Activated naive CD8-positive, alpha-beta T cell treated with anti-CD3 and anti-CD28 coated beads for 36 hours (primary cell): ENCODE results near the gene SLC39A3. TPM values are rescaled to one million over a fixed set of nuclear protein-coding genes. Genes with fewer than 3 reads are reported as not detected.

Experiments used
- DNase-seq: peaks from one replicate; pipeline ENCODE4 v3.0.0; 2021
- H3K27ac Mint-ChIP-seq: one replicate; pipeline ENCODE4 v1.8.0; 2022; ENCODE audit warnings: mild to moderate bottlenecking, moderate library complexity, mixed read lengths
- H3K27me3 Mint-ChIP-seq: one replicate; pipeline ENCODE4 v1.8.0; 2022; ENCODE audit warnings: mild to moderate bottlenecking, mixed read lengths
- H3K36me3 Mint-ChIP-seq: one replicate; pipeline ENCODE4 v1.8.0; 2021; ENCODE audit warnings: mild to moderate bottlenecking, mixed read lengths
- H3K4me1 Mint-ChIP-seq: one replicate; pipeline ENCODE4 v1.8.0; 2021; ENCODE audit warnings: mixed read lengths
- H3K4me3 Mint-ChIP-seq: one replicate; pipeline ENCODE4 v1.8.0; 2022; ENCODE audit warnings: mild to moderate bottlenecking, moderate library complexity, mixed read lengths
- H3K9me3 Mint-ChIP-seq: one replicate; pipeline ENCODE4 v1.8.0; 2022; ENCODE audit warnings: mixed read lengths
- total RNA-seq, 2 experiments: library from RNA; stranded (reverse); gene quantifications; one replicate each; pipeline ENCODE4 v1.2.3, GENCODE V29; 2021

SLC39A3 gene
- total RNA-seq, 2 experiments from 2014 or later: 50.5 to 52.1 TPM

GRCh38 chr19:2723747-2724146 lies 16.1 kb downstream of the SLC39A3 start:
- Mint-ChIP-seq H3K4me1 (peaks cover 2% of the 10 kb centered on the region), H3K27ac (no peak overlapping the region), H3K27me3 (peaks cover 53% of the 10 kb centered on the region), H3K9me3 (no peaks in the 10 kb centered on the region), H3K36me3 (no peaks in the 10 kb centered on the region), H3K4me3 (no peak overlapping the region)
- no peak for DNase-seq

- H3K4me3 Mint-ChIP-seq: no peak overlapping the region
- peaks cover 55% of the 10 kb centered on the region for H3K27me3 Mint-ChIP-seq
- H3K36me3 Mint-ChIP-seq: no peaks in the 10 kb centered on the region
- no peak for DNase-seq
- peaks cover 2% of the 10 kb centered on the region for H3K4me1 Mint-ChIP-seq
- no peaks in the 10 kb centered on the region for H3K9me3 Mint-ChIP-seq
- H3K27ac Mint-ChIP-seq: no peak overlapping the region
These were observed 16.5 kb downstream of the SLC39A3 start for GRCh38 chr19:2723345-2723715.

GRCh38 chr19:2722541-2723344 lies 17.1 kb downstream of the SLC39A3 start:
- peaks cover 2% of the 10 kb centered on the region for H3K4me1 Mint-ChIP-seq
- H3K27me3 Mint-ChIP-seq: peaks cover 55% of the 10 kb centered on the region
- H3K36me3 Mint-ChIP-seq: no peaks in the 10 kb centered on the region
- no peak overlapping the region for H3K27ac Mint-ChIP-seq
- no peak overlapping the region for H3K4me3 Mint-ChIP-seq
- no peaks in the 10 kb centered on the region for H3K9me3 Mint-ChIP-seq
- no peak for DNase-seq

- Mint-ChIP-seq H3K4me1 (no peaks in the 10 kb centered on the region), H3K27ac (no peak overlapping the region), H3K27me3 (peaks cover 52% of the 10 kb centered on the region), H3K36me3 (no peaks in the 10 kb centered on the region), H3K4me3 (peak overlapping the region; percentile 18), H3K9me3 (no peaks in the 10 kb centered on the region)
- DNase-seq: no peak
These were observed 18.0 kb downstream of the SLC39A3 start for GRCh38 chr19:2721570-2722540.

- Mint-ChIP-seq H3K27ac (no peak within 1 kb of the TSS), H3K4me3 (peak within 1 kb of the TSS; percentile 18), H3K36me3 (no peaks in the 10 kb centered on the region), H3K9me3 (no peaks in the 10 kb centered on the region), H3K4me1 (no peaks in the 10 kb centered on the region), H3K27me3 (peaks cover 47% of the 10 kb centered on the region)
- no peak for DNase-seq
These were observed 18.8 kb downstream of the SLC39A3 start, which contains the start of gene DIRAS1 for GRCh38 chr19:2720777-2721569. Gene DIRAS1 (minus strand): TSS chr19:2721372. CDS start chr19:2717806, 3,566 bp downstream.

- H3K27me3 Mint-ChIP-seq: peaks cover 43% of the 10 kb centered on the region
- H3K27ac Mint-ChIP-seq: no peak overlapping the region
- H3K4me3 Mint-ChIP-seq: no peak overlapping the region
- no peak for DNase-seq
- no peaks in the 10 kb centered on the region for H3K36me3 Mint-ChIP-seq
- no peaks in the 10 kb centered on the region for H3K4me1 Mint-ChIP-seq
- H3K9me3 Mint-ChIP-seq: peaks cover 5% of the 10 kb centered on the region
These were observed 19.7 kb downstream of the SLC39A3 start for GRCh38 chr19:2719920-2720776.

- peaks cover 5% of the 10 kb centered on the region for H3K9me3 Mint-ChIP-seq
- DNase-seq: no peak
- no peak overlapping the region for H3K27ac Mint-ChIP-seq
- no peak overlapping the region for H3K4me3 Mint-ChIP-seq
- no peaks in the 10 kb centered on the region for H3K36me3 Mint-ChIP-seq
- no peaks in the 10 kb centered on the region for H3K4me1 Mint-ChIP-seq
- H3K27me3 Mint-ChIP-seq: peaks cover 38% of the 10 kb centered on the region
These were observed 20.5 kb downstream of the SLC39A3 start for GRCh38 chr19:2719232-2719735.

GRCh38 chr19:2717638-2718541 lies 21.9 kb downstream of the SLC39A3 start:
- no peaks in the 10 kb centered on the region for H3K36me3 Mint-ChIP-seq
- H3K27ac Mint-ChIP-seq: no peak overlapping the region
- H3K4me3 Mint-ChIP-seq: no peak overlapping the region
- DNase-seq: no peak
- peaks cover 33% of the 10 kb centered on the region for H3K27me3 Mint-ChIP-seq
- H3K9me3 Mint-ChIP-seq: peaks cover 5% of the 10 kb centered on the region
- H3K4me1 Mint-ChIP-seq: no peaks in the 10 kb centered on the region

GRCh38 chr19:2716722-2717637 lies 22.8 kb downstream of the SLC39A3 start:
- DNase-seq: no peak
- H3K9me3 Mint-ChIP-seq: peaks cover 5% of the 10 kb centered on the region
- H3K4me1 Mint-ChIP-seq: no peaks in the 10 kb centered on the region
- no peaks in the 10 kb centered on the region for H3K36me3 Mint-ChIP-seq
- H3K27me3 Mint-ChIP-seq: peaks cover 25% of the 10 kb centered on the region
- H3K27ac Mint-ChIP-seq: no peak overlapping the region
- no peak overlapping the region for H3K4me3 Mint-ChIP-seq

GRCh38 chr19:2716275-2716650 lies 23.6 kb downstream of the SLC39A3 start:
- H3K27ac Mint-ChIP-seq: no peak overlapping the region
- peaks cover 5% of the 10 kb centered on the region for H3K9me3 Mint-ChIP-seq
- no peak overlapping the region for H3K4me3 Mint-ChIP-seq
- H3K4me1 Mint-ChIP-seq: peaks cover 3% of the 10 kb centered on the region
- H3K36me3 Mint-ChIP-seq: no peaks in the 10 kb centered on the region
- DNase-seq: no peak
- peaks cover 20% of the 10 kb centered on the region for H3K27me3 Mint-ChIP-seq

GRCh38 chr19:2715470-2716274 lies 24.1 kb downstream of the SLC39A3 start:
- no peak for DNase-seq
- no peak overlapping the region for H3K27ac Mint-ChIP-seq
- H3K27me3 Mint-ChIP-seq: peaks cover 20% of the 10 kb centered on the region
- H3K4me1 Mint-ChIP-seq: peaks cover 4% of the 10 kb centered on the region
- no peak overlapping the region for H3K4me3 Mint-ChIP-seq
- H3K36me3 Mint-ChIP-seq: no peaks in the 10 kb centered on the region
- peaks cover 5% of the 10 kb centered on the region for H3K9me3 Mint-ChIP-seq
